Panc1 (cell line): ENCODE data around the gene LTBP3. TPM values are rescaled to one million over a fixed set of nuclear protein-coding genes. Genes with fewer than 3 reads are reported as not detected.

Experiments
- ATAC-seq: fragments of 200-7000 bp; cut with Tn5 transposase; 2 replicates; pipeline ENCODE4 v1.9.1; 2020; ENCODE audit warnings: mild to moderate bottlenecking, moderate library complexity
- BruUV-seq: library from RNA; stranded (reverse); fragments of 400-500 nt; replicated peaks from 2 replicates; lab custom pipeline; 2021; lab: Mats Ljungman, UMichigan
- CTCF ChIA-PET: fragments of 300-600 bp; sonication (Branson Sonifier 250); formaldehyde crosslinking; loops from one replicate; lab custom pipeline; 2022; ENCODE audit warnings: antibody characterized with exemption; lab: Charles Lee
- POLR2A ChIA-PET: fragments of 300-600 bp; sonication (Branson Sonifier 250); formaldehyde crosslinking; loops from one replicate; lab custom pipeline; 2022; ENCODE audit warnings: antibody characterized with exemption; lab: Charles Lee
- DNase-seq: peaks from one replicate; pipeline ENCODE4 v3.0.0-alpha.2; 2010; ENCODE audit warnings: low read depth, low spot score
- H3K27ac ChIP-seq: 2 replicates; pipeline ENCODE4 v1.5.1; 2011; ENCODE audit warnings: mild to moderate bottlenecking, low read length, inconsistent platforms
- H3K27me3 ChIP-seq: fragments of 200-500 bp; sonication (Bioruptor generic); 2 replicates; pipeline ENCODE4 v1.6.0; 2014; ENCODE audit warnings: low read length, inconsistent platforms; ENCODE audit not compliant: control insufficient read depth, insufficient read depth
- H3K36me3 ChIP-seq: fragments of 200-500 bp; sonication (Bioruptor generic); 2 replicates; pipeline ENCODE4 v1.5.1; 2014; ENCODE audit warnings: inconsistent platforms, mild to moderate bottlenecking, low read length, moderate library complexity; ENCODE audit not compliant: control insufficient read depth, insufficient read depth
- H3K4me1 ChIP-seq: 2 replicates; pipeline ENCODE4 v1.5.1; 2011; ENCODE audit warnings: inconsistent platforms, mild to moderate bottlenecking, low read length, moderate library complexity; ENCODE audit not compliant: control insufficient read depth, insufficient read depth
- H3K4me3 ChIP-seq, 2 experiments: 2 replicates each; pipeline ENCODE4 v1.5.1; 2011 to 2012; ENCODE audit warnings: low read depth in 2 of 2, low read length in 2 of 2, mild to moderate bottlenecking in 2 of 2, inconsistent platforms in 1 of 2, moderate library complexity in 1 of 2
- H3K9me3 ChIP-seq: fragments of 200-500 bp; sonication (Bioruptor generic); 2 replicates; pipeline ENCODE4 v1.5.1; 2014; ENCODE audit warnings: low read depth, mild to moderate bottlenecking, inconsistent platforms, low read length, moderate library complexity; ENCODE audit not compliant: control insufficient read depth, insufficient read depth
- CTCF ChIP-seq: fragments of 450-650 bp; IDR thresholded peaks from 2 replicates; pipeline ENCODE4 v1.5.1; 2017; ENCODE audit warnings: mild to moderate bottlenecking
- POLR2AphosphoS5 ChIP-seq: IDR thresholded peaks from 2 replicates; pipeline ENCODE4 v1.6.1; 2012; ENCODE audit warnings: mild to moderate bottlenecking, low read depth, low read length, moderate library complexity
- REST ChIP-seq, 2 experiments: IDR thresholded peaks; 2 replicates each; pipeline ENCODE4 v1.6.1; 2011 to 2012; ENCODE audit warnings: low read depth in 2 of 2, control low read depth in 1 of 2, low read length in 1 of 2, mild to moderate bottlenecking in 1 of 2, moderate library complexity in 1 of 2; ENCODE audit not compliant: insufficient read depth in 1 of 2
- SIN3A ChIP-seq: IDR thresholded peaks from 2 replicates; pipeline ENCODE4 v1.6.1; 2012; ENCODE audit warnings: low read depth, mild to moderate bottlenecking, low read length, moderate library complexity, borderline replicate concordance; ENCODE audit not compliant: insufficient read depth
- TCF7L2 ChIP-seq: IDR thresholded peaks from 2 replicates; pipeline ENCODE4 v1.6.1; 2011; ENCODE audit warnings: mild to moderate bottlenecking, low read depth, low read length, inconsistent platforms
- in situ Hi-C: cut with HindIII; loops from 2 replicates; pipeline ENCODE4 v1.10.0; 2016; ENCODE audit warnings: low sequenced_read_pairs, low pct_unique_long_range_greater_than_20kb
- intact Hi-C: fragments of 100-400 bp; cut with micrococcal nuclease; formaldehyde crosslinking; loops from one replicate; pipeline ENCODE4 v1.10.0; 2022; ENCODE audit not compliant: unreplicated experiment
- total RNA-seq: library from RNA; stranded (reverse); gene quantifications from one replicate; pipeline ENCODE4 v1.2.1, GENCODE V29; 2021; ENCODE audit not compliant: unreplicated experiment

LTBP3 gene
- total RNA-seq, 1 experiment from 2014 or later = 133 TPM

GRCh38 chr11:65503949-65504673 lies 54.0 kb downstream of the LTBP3 start:
- intact Hi-C loops = no loop called here
- Histone ChIP-seq H3K4me3 (peak overlapping the region; percentile 78 to 99), H3K9me3 (no peaks in the 10 kb centered on the region), H3K27ac (peak overlapping the region; percentile 100), H3K4me1 (peaks cover 20% of the 10 kb centered on the region), H3K27me3 (no peaks in the 10 kb centered on the region), H3K36me3 (peaks cover 70% of the 10 kb centered on the region)
- ChIA-PET POLR2A (interaction anchor here (0.5 to 15.9 kb wide), 12 partner anchors 6 to 1117 kb away, joined by 3 to 818 read pairs (median 8); partner anchors contain the start of genes MALAT1, NEAT1 and ZNRD2), CTCF (no interaction called here)
- BruUV-seq = no TSS peak
- DNase-seq = peak; percentile 74
- TF ChIP-seq POLR2AphosphoS5 = peak; percentile 74
- TF ChIP-seq SIN3A = peak; percentile 80
- 0 out of 2 replicates have a peak, but pooled peaks have one; percentile 21 for TF ChIP-seq TCF7L2
- TF ChIP-seq REST (IDR thresholded peaks at IDR 0.05; ENCODE audit: insufficient read depth in 1 of 2, low read depth in 2 of 2, low read length in 1 of 2) = peak in 1 of 2 experiments; percentile 39; a peak in 2 of 4 replicates
- TF ChIP-seq CTCF = no peak
- no peak for ATAC-seq
- in situ Hi-C loops = no loop called here

GRCh38 chr11:65503368-65503948 lies 54.7 kb downstream of the LTBP3 start:
- no peaks in the 10 kb centered on the region for H3K27me3 ChIP-seq
- H3K27ac ChIP-seq = peak overlapping the region; percentile 100
- H3K4me3 ChIP-seq = peak overlapping the region; percentile 78 to 99
- H3K9me3 ChIP-seq = no peaks in the 10 kb centered on the region
- in situ Hi-C loops = no loop called here
- no peak for ATAC-seq
- CTCF ChIA-PET = no interaction called here
- intact Hi-C loops = no loop called here
- TF ChIP-seq POLR2AphosphoS5 = peak; percentile 3; the same call in 1 of the 2 replicates
- TF ChIP-seq CTCF = no peak
- TF ChIP-seq REST (IDR thresholded peaks at IDR 0.05; ENCODE audit: insufficient read depth in 1 of 2, low read depth in 2 of 2, low read length in 1 of 2) = no peak
- no peak for TF ChIP-seq SIN3A
- no peak for TF ChIP-seq TCF7L2
- no TSS peak for BruUV-seq
- H3K4me1 ChIP-seq = peaks cover 17% of the 10 kb centered on the region
- peak; percentile 50 for DNase-seq
- peaks cover 70% of the 10 kb centered on the region for H3K36me3 ChIP-seq
- POLR2A ChIA-PET = interaction anchor here (0.5 to 15.9 kb wide), 9 partner anchors 7 to 81 kb away, joined by 3 to 818 read pairs (median 16); partner anchors contain the start of genes NEAT1 and ZNRD2
